ENCODE measurements around the gene PLEKHG3.

PLEKHG3 gene

GRCh38 chr14:64703395-64704142 is 655 bp upstream of the PLEKHG3 start:
- no peak for DNase-seq (ENCODE audit: extremely low read depth, low read depth)
- TF ChIP-seq, protein P1, sequence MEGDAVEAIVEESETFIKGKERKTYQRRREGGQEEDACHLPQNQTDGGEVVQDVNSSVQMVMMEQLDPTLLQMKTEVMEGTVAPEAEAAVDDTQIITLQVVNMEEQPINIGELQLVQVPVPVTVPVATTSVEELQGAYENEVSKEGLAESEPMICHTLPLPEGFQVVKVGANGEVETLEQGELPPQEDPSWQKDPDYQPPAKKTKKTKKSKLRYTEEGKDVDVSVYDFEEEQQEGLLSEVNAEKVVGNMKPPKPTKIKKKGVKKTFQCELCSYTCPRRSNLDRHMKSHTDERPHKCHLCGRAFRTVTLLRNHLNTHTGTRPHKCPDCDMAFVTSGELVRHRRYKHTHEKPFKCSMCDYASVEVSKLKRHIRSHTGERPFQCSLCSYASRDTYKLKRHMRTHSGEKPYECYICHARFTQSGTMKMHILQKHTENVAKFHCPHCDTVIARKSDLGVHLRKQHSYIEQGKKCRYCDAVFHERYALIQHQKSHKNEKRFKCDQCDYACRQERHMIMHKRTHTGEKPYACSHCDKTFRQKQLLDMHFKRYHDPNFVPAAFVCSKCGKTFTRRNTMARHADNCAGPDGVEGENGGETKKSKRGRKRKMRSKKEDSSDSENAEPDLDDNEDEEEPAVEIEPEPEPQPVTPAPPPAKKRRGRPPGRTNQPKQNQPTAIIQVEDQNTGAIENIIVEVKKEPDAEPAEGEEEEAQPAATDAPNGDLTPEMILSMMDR (IDR thresholded peaks at IDR 0.05; ENCODE audit: low read depth, low read length) = no peak

DNA sequence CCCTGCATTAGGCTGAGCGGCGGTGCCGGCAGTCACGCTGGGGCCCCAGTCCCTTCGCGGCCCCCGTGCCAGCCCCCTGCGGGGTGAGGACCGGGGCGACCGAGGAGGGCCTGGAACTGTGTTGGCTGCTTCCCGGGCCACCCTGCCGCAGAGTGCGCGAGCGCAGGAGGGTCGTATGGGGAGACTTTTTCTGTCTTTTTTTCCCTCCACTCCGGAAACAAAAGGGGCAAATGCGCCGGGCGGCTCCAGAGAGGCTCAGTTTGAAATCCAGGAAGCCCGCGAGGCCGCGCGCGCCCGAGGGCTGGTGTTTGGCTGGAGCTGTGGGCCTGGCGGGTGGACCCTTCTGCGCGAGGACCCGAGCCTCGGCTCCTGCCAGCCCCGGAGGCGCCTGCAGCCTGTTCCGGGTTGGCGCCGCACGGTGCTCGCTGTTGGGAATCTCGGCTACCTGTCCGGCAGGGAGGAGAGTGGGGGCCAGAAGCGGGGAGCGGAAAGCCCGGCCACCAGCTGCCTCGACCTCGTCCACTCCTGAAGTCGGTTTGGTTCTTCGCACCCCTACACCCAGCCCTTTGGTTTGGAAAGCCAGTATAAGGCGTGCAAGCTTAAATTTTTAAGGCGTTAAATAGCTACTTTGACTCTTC is 638 bp downstream of the PLEKHG3 start:
- DNase-seq (ENCODE audit: extremely low read depth, low read depth) = no peak

GRCh38 chr14:64705381-64706118 is 1.3 kb downstream of the PLEKHG3 start:
- TF ChIP-seq, protein P1 (IDR thresholded peaks at IDR 0.05; ENCODE audit: low read depth, low read length) = no peak
- no peak for DNase-seq (ENCODE audit: extremely low read depth, low read depth)

More for the DNA sequence above, 638 bp downstream of the PLEKHG3 start:
- TF ChIP-seq, protein P1 (IDR thresholded peaks at IDR 0.05; ENCODE audit: low read depth, low read length) = no peak

DNA sequence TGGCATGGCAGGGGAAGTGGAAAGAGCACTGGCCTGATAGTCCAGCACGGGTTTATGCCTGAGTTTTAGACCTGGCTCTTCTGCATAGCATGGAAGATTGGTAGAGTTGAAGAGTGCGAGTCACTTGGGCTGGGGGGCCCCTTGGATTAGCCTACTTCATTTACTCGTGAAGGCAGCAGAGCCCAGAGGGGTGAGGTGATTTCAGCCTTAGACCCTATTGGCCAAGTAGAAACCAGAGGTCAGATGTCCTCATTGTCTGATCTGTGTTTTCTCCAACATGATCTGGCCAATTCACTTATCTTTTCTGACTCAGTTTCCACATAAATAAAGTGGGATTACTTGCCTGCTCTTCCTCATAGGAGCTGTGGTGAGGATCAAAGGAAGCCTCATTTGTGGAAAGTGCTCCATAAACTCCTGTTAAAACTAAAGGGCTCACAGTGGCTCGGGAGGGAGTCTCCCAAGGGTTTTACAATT is 1.9 kb downstream of the PLEKHG3 start:
- DNase-seq (ENCODE audit: extremely low read depth, low read depth) = no peak
- TF ChIP-seq, protein P1 (IDR thresholded peaks at IDR 0.05; ENCODE audit: low read depth, low read length) = no peak

DNA sequence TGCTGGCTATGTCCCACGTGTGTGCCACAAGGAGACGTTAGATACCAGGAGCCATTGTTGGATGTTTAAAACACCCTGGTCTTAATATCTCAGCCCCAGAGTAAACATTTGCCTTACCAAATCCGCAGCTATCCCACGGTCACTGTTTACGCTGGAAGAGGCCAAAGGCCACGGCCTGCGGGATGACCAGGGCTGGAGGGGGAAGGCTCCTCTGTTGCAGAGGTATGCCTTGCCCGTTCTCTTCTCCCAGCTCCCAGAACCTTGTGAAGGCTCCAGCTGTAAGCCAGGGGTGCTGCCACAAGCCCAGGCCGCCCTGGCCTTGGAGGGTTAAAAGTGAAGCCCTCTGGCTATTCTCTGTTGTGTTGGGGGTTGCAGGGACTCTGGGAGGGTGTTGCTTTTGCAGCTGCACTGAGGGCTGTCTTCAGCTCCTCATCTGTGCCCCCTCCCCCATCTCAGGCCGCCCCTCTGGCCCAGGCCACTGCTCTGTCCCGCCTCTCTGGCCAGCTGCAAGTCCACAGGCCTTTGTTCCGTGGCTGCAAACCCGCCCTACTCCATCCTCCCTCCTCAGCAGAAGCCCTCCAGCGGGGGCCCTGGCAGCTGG is 2.5 kb downstream of the PLEKHG3 start:
- TF ChIP-seq, protein P1 (IDR thresholded peaks at IDR 0.05; ENCODE audit: low read depth, low read length) = no peak
- no peak for DNase-seq (ENCODE audit: extremely low read depth, low read depth)

GRCh38 chr14:64707661-64708060 is 3.4 kb downstream of the PLEKHG3 start:
- DNase-seq (ENCODE audit: extremely low read depth, low read depth) = no peak
- TF ChIP-seq, protein P1 (IDR thresholded peaks at IDR 0.05; ENCODE audit: low read depth, low read length) = no peak
